Epithelial cell of esophagus (primary cell): ENCODE data around the gene RFX7.

Experiments used
- DNase-seq: peaks from one replicate; pipeline ENCODE4 v3.0.0; 2010; ENCODE audit warnings: low read depth
- H3K4me3 ChIP-seq: 2 replicates; pipeline ENCODE4 v1.5.1; 2011; ENCODE audit warnings: mild to moderate bottlenecking, low read length, control low read depth
- TF ChIP-seq, protein P1 (sequence below): IDR thresholded peaks from 2 replicates; pipeline ENCODE4 v1.5.1; 2011; ENCODE audit warnings: low read depth, mild to moderate bottlenecking, low read length, control low read depth, inconsistent platforms; ENCODE audit not compliant: insufficient read depth; ENCODE audit errors: missing control alignments

The RFX7 gene

DNA sequence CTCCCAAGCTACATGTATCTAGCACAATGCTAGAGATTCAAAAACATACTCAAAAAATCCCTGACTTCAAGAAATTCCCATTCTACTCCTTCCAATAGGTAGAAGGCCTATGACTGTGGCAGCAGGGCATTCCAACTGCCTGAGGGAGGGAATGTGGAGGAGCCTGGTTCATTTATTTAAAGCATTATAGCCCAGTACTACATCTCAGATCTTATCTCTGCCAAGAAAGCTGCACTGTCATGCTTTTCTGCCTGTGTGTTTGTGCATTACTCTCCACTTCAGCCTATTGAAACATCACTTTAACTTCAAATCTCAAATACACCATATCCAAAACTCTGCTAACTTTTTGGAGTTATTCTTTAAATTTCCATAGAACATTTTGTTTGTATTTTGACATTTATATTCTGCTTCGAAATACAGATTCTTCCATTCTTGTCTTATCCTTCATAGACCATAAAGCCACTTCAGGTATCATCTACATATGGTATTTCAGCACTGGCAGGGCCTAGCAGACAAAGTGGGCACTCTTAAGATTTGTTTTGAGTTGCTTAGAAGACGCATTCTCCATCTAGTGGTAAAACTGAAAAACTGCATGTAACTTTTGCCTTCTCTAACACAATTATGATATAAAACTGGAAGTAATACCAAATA lies 191.2 kb downstream of the RFX7 start:
- peak; percentile 59 for DNase-seq
- H3K4me3 ChIP-seq: no peak overlapping the region
- TF ChIP-seq, protein P1, sequence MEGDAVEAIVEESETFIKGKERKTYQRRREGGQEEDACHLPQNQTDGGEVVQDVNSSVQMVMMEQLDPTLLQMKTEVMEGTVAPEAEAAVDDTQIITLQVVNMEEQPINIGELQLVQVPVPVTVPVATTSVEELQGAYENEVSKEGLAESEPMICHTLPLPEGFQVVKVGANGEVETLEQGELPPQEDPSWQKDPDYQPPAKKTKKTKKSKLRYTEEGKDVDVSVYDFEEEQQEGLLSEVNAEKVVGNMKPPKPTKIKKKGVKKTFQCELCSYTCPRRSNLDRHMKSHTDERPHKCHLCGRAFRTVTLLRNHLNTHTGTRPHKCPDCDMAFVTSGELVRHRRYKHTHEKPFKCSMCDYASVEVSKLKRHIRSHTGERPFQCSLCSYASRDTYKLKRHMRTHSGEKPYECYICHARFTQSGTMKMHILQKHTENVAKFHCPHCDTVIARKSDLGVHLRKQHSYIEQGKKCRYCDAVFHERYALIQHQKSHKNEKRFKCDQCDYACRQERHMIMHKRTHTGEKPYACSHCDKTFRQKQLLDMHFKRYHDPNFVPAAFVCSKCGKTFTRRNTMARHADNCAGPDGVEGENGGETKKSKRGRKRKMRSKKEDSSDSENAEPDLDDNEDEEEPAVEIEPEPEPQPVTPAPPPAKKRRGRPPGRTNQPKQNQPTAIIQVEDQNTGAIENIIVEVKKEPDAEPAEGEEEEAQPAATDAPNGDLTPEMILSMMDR: peak; percentile 69

DNA sequence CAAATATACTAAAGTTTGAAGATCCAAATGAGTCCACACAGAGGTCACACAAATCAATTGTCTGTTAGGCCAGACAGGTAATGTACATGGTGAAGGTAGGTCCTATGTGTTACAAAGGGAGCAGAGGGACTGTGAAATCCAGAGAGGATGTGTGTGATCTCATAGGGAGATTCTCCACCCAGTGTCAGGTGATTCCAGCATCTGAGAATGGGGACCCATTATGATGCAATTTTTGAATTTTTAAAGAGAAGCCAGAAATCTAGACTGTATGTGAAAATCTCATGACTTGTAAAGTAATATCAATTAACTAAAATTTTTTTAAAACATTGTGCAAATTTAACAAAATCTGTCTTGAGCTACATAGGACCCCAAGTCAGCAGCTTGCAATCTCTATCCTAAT lies 192.0 kb downstream of the RFX7 start:
- DNase-seq: no peak
- TF ChIP-seq, protein P1: no peak
- no peak overlapping the region for H3K4me3 ChIP-seq

DNA sequence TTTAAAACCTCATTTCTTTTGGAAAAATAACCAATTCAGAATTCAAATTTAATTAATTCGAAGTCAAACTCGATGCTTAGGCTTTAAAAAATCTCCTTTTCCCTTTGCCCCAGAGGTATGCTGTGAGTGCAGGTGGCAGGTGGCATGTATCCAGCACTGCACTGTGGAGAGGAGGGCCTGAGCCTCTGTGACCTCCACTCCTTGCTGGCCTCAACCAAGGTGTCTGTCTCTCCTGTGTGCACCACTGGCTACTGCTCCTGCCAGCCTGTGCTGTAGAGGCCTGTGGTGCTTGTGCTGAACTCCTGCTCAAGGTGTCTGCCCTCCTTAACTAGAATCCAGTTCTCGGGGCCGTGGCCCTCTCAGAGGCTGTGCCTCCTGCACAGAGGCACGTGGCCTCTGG lies 194.1 kb downstream of the RFX7 start:
- no peak for DNase-seq
- TF ChIP-seq, protein P1: no peak
- no peak overlapping the region for H3K4me3 ChIP-seq

DNA sequence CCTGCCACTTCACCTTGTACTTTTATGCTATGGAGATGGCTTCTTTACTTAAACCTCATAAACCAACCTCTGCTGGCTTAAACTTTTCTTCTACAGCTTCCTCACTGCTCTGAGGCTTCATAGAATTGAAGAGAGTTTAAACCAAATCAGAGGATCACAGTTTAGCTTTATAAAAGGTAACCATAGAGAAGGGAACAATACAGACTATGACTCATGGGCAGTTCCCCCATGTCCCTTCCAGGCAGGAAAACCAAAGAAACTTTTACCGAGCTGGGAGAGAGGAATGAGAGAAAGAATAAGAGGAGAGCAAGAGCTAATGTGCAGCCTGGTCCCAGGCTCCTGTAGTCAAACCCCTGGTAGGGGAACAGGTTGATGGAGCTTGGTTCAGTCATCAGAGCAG lies 196.3 kb downstream of the RFX7 start:
- TF ChIP-seq, protein P1: no peak
- DNase-seq: peak; percentile 44

DNA sequence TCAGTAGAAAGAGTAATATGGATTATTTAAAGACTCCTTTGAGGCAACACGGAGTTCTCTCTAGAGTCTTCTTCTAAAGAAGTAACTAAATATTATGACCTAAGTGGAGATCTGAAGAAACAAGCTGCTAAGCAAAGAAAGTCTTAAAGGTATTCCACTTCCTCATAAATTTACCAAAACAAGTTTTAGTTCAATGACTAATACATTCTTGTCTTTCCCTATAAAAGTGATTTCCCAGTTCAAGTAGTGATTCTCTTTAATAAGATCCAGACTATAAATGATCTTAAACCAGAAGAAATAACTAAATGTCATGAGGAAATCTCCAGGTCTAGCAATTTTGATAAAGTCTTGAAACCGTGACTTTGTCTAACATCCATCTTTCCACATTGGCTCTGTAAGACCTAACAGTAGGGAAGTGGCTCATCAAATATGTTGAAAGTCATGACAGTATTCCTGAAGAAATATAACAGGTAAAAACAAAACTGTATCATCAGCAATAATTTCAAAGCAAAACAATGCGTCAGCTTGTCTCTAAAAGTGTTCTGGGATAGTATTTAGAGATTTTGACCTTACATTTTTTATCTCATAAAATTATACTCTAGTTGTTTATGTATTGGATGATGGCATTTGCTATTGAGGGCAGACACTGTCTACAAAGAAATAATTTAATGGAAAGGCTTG lies 198.5 kb downstream of the RFX7 start:
- TF ChIP-seq, protein P1: no peak
- peak; percentile 30 for DNase-seq
- no peak overlapping the region for H3K4me3 ChIP-seq

More for the DNA sequence above, 196.3 kb downstream of the RFX7 start:
- no peak overlapping the region for H3K4me3 ChIP-seq

DNA sequence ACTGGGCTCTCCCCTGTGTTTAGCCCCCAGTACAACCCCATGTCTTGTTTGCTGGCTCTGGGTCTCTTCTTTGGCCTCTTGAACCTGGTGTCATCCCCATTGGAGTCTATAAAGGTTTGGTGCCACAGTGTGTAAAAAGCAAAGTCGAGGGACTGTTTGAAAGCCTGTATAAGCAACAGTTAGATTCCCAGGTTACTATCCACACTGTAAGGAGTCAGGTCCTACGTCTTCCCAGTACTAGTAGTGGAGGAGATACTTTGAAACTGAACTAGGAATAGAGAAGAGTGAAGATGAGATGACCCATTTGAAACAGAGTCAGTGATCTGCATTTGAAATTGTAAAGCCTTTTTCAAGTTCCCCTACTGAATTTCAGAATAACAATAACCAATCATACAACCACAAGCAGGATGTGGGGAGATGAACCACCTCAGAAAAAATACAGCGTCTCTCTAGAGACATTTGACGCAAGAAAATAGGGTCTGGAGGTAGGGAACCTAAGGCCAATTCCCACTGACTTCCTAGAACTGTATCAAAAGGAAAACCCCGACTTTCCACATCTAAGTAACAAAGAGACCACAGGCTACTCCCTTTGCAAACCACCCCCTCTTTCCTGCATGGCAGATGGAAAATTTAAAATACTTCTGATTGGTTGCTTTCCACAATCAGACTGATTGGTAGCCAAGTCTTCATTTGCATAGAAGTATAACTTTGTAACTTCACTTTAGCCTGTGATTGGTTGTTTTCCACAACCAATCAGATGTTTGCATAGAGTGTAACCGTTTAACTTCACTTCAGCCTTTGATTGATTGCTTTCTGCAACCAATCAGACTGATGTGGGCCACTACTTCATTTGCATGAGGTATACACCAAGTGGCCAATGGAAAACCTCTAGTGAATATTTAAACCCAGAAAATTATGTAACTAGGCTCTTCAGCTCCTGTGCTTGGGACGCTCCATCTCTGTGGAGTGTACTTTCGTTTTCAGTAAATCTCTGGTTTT lies 200.4 kb downstream of the RFX7 start:
- H3K4me3 ChIP-seq: no peak overlapping the region
- DNase-seq: no peak
- TF ChIP-seq, protein P1: no peak
